Measurements from ENCODE around the gene HLA-DRA.

The HLA-DRA gene

GRCh38 chr6:32411566-32412327, 27.9 kb upstream of the HLA-DRA start:
- Histone ChIP-seq H3K36me3 (ENCODE audit: insufficient read depth, low read length) (no peaks in the 10 kb centered on the region), H3K4me3 (ENCODE audit: low read depth in 1 of 2, low read length in 2 of 2) (no peak overlapping the region), H3K9me3 (ENCODE audit: low read length) (no peaks in the 10 kb centered on the region), H3K27ac (ENCODE audit: low read depth, low read length) (no peak overlapping the region), H3K27me3 (ENCODE audit: control insufficient read depth in 1 of 2, insufficient read depth in 2 of 2, low read length in 2 of 2) (peaks cover 8 to 18% of the 10 kb centered on the region in 2 donors), H3K9ac (ENCODE audit: low read length) (no peak overlapping the region), H3K4me1 (ENCODE audit: insufficient read depth, low read length) (no peaks in the 10 kb centered on the region)

GRCh38 chr6:32413427-32414047, 26.1 kb upstream of the HLA-DRA start:
- Histone ChIP-seq H3K27me3 (ENCODE audit: control insufficient read depth in 1 of 2, insufficient read depth in 2 of 2, low read length in 2 of 2) (peaks cover 0 to 24% of the 10 kb centered on the region in 2 donors), H3K36me3 (ENCODE audit: insufficient read depth, low read length) (no peaks in the 10 kb centered on the region), H3K9ac (ENCODE audit: low read length) (no peak overlapping the region), H3K27ac (ENCODE audit: low read depth, low read length) (no peak overlapping the region), H3K4me3 (ENCODE audit: low read depth in 1 of 2, low read length in 2 of 2) (no peak overlapping the region), H3K9me3 (ENCODE audit: low read length) (no peaks in the 10 kb centered on the region), H3K4me1 (ENCODE audit: insufficient read depth, low read length) (no peaks in the 10 kb centered on the region)

- Histone ChIP-seq H3K4me1 (ENCODE audit: insufficient read depth, low read length) (no peaks in the 10 kb centered on the region), H3K27ac (ENCODE audit: low read depth, low read length) (no peak overlapping the region), H3K4me3 (ENCODE audit: low read depth in 1 of 2, low read length in 2 of 2) (no peak overlapping the region), H3K27me3 (ENCODE audit: control insufficient read depth in 1 of 2, insufficient read depth in 2 of 2, low read length in 2 of 2) (peaks cover 0 to 24% of the 10 kb centered on the region in 2 donors), H3K36me3 (ENCODE audit: insufficient read depth, low read length) (no peaks in the 10 kb centered on the region), H3K9ac (ENCODE audit: low read length) (no peak overlapping the region), H3K9me3 (ENCODE audit: low read length) (no peaks in the 10 kb centered on the region)
These were observed 24.1 kb upstream of the HLA-DRA start for GRCh38 chr6:32415521-32416019.

DNA sequence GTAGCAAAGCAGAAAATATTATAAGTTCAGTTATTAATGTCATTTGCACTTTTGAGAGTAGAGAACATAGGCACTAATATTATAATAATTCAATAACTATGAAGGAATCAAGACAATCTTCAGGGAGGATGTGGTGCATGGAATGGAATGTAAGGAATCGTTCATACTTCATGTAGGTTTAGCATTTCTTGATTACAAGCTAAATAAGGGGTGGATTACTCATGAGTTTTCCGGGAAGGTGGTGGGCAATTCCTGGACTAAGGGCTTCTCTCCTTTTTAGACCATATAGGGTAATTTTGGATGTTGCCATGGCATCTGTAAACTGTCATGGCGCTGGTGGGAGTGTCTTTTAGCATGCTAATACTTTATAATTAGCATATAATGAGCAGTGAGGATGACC, 23.7 kb upstream of the HLA-DRA start:
- Histone ChIP-seq H3K9ac (ENCODE audit: low read length) (no peak overlapping the region), H3K4me1 (ENCODE audit: insufficient read depth, low read length) (no peaks in the 10 kb centered on the region), H3K4me3 (ENCODE audit: low read depth in 1 of 2, low read length in 2 of 2) (no peak overlapping the region), H3K27ac (ENCODE audit: low read depth, low read length) (no peak overlapping the region), H3K36me3 (ENCODE audit: insufficient read depth, low read length) (no peaks in the 10 kb centered on the region), H3K27me3 (ENCODE audit: control insufficient read depth in 1 of 2, insufficient read depth in 2 of 2, low read length in 2 of 2) (peaks cover 0 to 27% of the 10 kb centered on the region in 2 donors), H3K9me3 (ENCODE audit: low read length) (no peaks in the 10 kb centered on the region)

- H3K4me3 ChIP-seq (ENCODE audit: low read depth in 1 of 2, low read length in 2 of 2) = no peak overlapping the region
- no peaks in the 10 kb centered on the region for H3K36me3 ChIP-seq (ENCODE audit: insufficient read depth, low read length)
- H3K27me3 ChIP-seq (ENCODE audit: control insufficient read depth in 1 of 2, insufficient read depth in 2 of 2, low read length in 2 of 2) = peaks cover 0 to 3% of the 10 kb centered on the region in 2 donors
- no peaks in the 10 kb centered on the region for H3K9me3 ChIP-seq (ENCODE audit: low read length)
- H3K9ac ChIP-seq (ENCODE audit: low read length) = no peak overlapping the region
- H3K27ac ChIP-seq (ENCODE audit: low read depth, low read length) = no peak overlapping the region
- no peaks in the 10 kb centered on the region for H3K4me1 ChIP-seq (ENCODE audit: insufficient read depth, low read length)
These were observed 14.9 kb upstream of the HLA-DRA start for GRCh38 chr6:32424589-32425300.

DNA sequence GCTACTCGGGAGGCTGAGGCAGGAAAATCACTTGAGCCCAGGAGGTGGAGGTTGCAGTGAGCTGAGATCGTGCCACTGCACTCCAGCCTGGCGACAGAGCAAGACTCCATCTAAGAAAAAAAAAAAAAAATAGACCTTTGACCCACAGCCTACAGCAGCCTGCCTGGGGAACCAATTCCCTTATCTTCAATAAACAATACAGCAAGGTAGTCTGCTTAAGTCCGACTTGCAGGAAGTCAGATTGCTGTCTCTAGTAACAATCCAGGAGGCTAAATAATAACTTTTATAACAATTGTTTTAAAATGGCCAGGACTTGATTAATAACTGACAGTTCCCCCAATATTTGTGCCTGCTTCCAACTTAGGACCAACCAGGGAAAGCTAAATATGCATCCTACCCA, 13.3 kb upstream of the HLA-DRA start:
- Histone ChIP-seq H3K9ac (ENCODE audit: low read length) (no peak overlapping the region), H3K4me1 (ENCODE audit: insufficient read depth, low read length) (no peaks in the 10 kb centered on the region), H3K27me3 (ENCODE audit: control insufficient read depth in 1 of 2, insufficient read depth in 2 of 2, low read length in 2 of 2) (no peaks in the 10 kb centered on the region), H3K9me3 (ENCODE audit: low read length) (no peaks in the 10 kb centered on the region), H3K27ac (ENCODE audit: low read depth, low read length) (no peak overlapping the region), H3K4me3 (ENCODE audit: low read depth in 1 of 2, low read length in 2 of 2) (no peak overlapping the region), H3K36me3 (ENCODE audit: insufficient read depth, low read length) (no peaks in the 10 kb centered on the region)

GRCh38 chr6:32427218-32427617, 12.5 kb upstream of the HLA-DRA start:
- Histone ChIP-seq H3K27ac (ENCODE audit: low read depth, low read length) (no peak overlapping the region), H3K27me3 (ENCODE audit: control insufficient read depth in 1 of 2, insufficient read depth in 2 of 2, low read length in 2 of 2) (no peaks in the 10 kb centered on the region), H3K9ac (ENCODE audit: low read length) (no peak overlapping the region), H3K36me3 (ENCODE audit: insufficient read depth, low read length) (no peaks in the 10 kb centered on the region), H3K4me1 (ENCODE audit: insufficient read depth, low read length) (no peaks in the 10 kb centered on the region), H3K9me3 (ENCODE audit: low read length) (no peaks in the 10 kb centered on the region), H3K4me3 (ENCODE audit: low read depth in 1 of 2, low read length in 2 of 2) (no peak overlapping the region)

- no peak overlapping the region for H3K9ac ChIP-seq (ENCODE audit: low read length)
- H3K27me3 ChIP-seq (ENCODE audit: control insufficient read depth in 1 of 2, insufficient read depth in 2 of 2, low read length in 2 of 2) = no peaks in the 10 kb centered on the region
- no peaks in the 10 kb centered on the region for H3K4me1 ChIP-seq (ENCODE audit: insufficient read depth, low read length)
- H3K9me3 ChIP-seq (ENCODE audit: low read length) = no peaks in the 10 kb centered on the region
- no peak overlapping the region for H3K4me3 ChIP-seq (ENCODE audit: low read depth in 1 of 2, low read length in 2 of 2)
- no peak overlapping the region for H3K27ac ChIP-seq (ENCODE audit: low read depth, low read length)
- H3K36me3 ChIP-seq (ENCODE audit: insufficient read depth, low read length) = no peaks in the 10 kb centered on the region
These were observed 11.7 kb upstream of the HLA-DRA start for GRCh38 chr6:32427934-32428474.

GRCh38 chr6:32430179-32430578, 9.5 kb upstream of the HLA-DRA start:
- no peak overlapping the region for H3K9ac ChIP-seq (ENCODE audit: low read length)
- no peaks in the 10 kb centered on the region for H3K9me3 ChIP-seq (ENCODE audit: low read length)
- no peaks in the 10 kb centered on the region for H3K27me3 ChIP-seq (ENCODE audit: control insufficient read depth in 1 of 2, insufficient read depth in 2 of 2, low read length in 2 of 2)
- no peak overlapping the region for H3K27ac ChIP-seq (ENCODE audit: low read depth, low read length)
- no peak overlapping the region for H3K4me3 ChIP-seq (ENCODE audit: low read depth in 1 of 2, low read length in 2 of 2)
- no peaks in the 10 kb centered on the region for H3K36me3 ChIP-seq (ENCODE audit: insufficient read depth, low read length)
- no peaks in the 10 kb centered on the region for H3K4me1 ChIP-seq (ENCODE audit: insufficient read depth, low read length)

- no peak overlapping the region for H3K4me3 ChIP-seq (ENCODE audit: low read depth in 1 of 2, low read length in 2 of 2)
- no peaks in the 10 kb centered on the region for H3K9me3 ChIP-seq (ENCODE audit: low read length)
- no peaks in the 10 kb centered on the region for H3K36me3 ChIP-seq (ENCODE audit: insufficient read depth, low read length)
- H3K9ac ChIP-seq (ENCODE audit: low read length) = no peak overlapping the region
- H3K27ac ChIP-seq (ENCODE audit: low read depth, low read length) = no peak overlapping the region
- no peaks in the 10 kb centered on the region for H3K27me3 ChIP-seq (ENCODE audit: control insufficient read depth in 1 of 2, insufficient read depth in 2 of 2, low read length in 2 of 2)
- no peaks in the 10 kb centered on the region for H3K4me1 ChIP-seq (ENCODE audit: insufficient read depth, low read length)
These were observed 8.5 kb upstream of the HLA-DRA start for GRCh38 chr6:32431142-32431541.

GRCh38 chr6:32432050-32432450, 7.6 kb upstream of the HLA-DRA start:
- no peak overlapping the region for H3K27ac ChIP-seq (ENCODE audit: low read depth, low read length)
- H3K36me3 ChIP-seq (ENCODE audit: insufficient read depth, low read length) = no peaks in the 10 kb centered on the region
- H3K27me3 ChIP-seq (ENCODE audit: control insufficient read depth in 1 of 2, insufficient read depth in 2 of 2, low read length in 2 of 2) = no peaks in the 10 kb centered on the region
- H3K9ac ChIP-seq (ENCODE audit: low read length) = no peak overlapping the region
- no peaks in the 10 kb centered on the region for H3K9me3 ChIP-seq (ENCODE audit: low read length)
- no peaks in the 10 kb centered on the region for H3K4me1 ChIP-seq (ENCODE audit: insufficient read depth, low read length)
- no peak overlapping the region for H3K4me3 ChIP-seq (ENCODE audit: low read depth in 1 of 2, low read length in 2 of 2)
